PC-9 (cell line): ENCODE data around the gene MUS81.

Experiments
- CTCF ChIP-seq: fragments of 200-600 bp; sonication (generic); conservative IDR thresholded peaks from 2 replicates; pipeline ENCODE4 v1.6.1; 2017; ENCODE audit warnings: mixed run types, antibody characterized with exemption, mild to moderate bottlenecking, moderate library complexity
- EZH2 ChIP-seq: fragments of 200-600 bp; sonication (generic); IDR thresholded peaks from 2 replicates; pipeline ENCODE4 v1.8.0; 2017; ENCODE audit warnings: antibody characterized with exemption, low read depth

- TF ChIP-seq CTCF (no peak), EZH2 (no peak)
These were observed 5.1 kb upstream of the MUS81 start for GRCh38 chr11:65854852-65855837.
